Transverse colon (tissue), 4 donors: ENCODE results near the gene ALOXE3. TPM values are rescaled to one million over a fixed set of nuclear protein-coding genes. Genes with fewer than 3 reads are reported as not detected.

ENCODE experiments used
- DNase-seq: peaks from one replicate; pipeline ENCODE4 v3.0.0-alpha.2; 2019
- H3K27ac ChIP-seq, 4 donors: fragments of 200-600 bp; sonication (generic); 2 replicates each; pipeline ENCODE4 v1.5.1; 2016 to 2018; ENCODE audit warnings: inconsistent platforms in 4 of 4
- H3K27me3 ChIP-seq: fragments of 200-600 bp; sonication (generic); 2 replicates; pipeline ENCODE4 v1.5.1; 2017; ENCODE audit warnings: inconsistent platforms
- H3K36me3 ChIP-seq, 4 donors: fragments of 200-600 bp; sonication (generic); 2 replicates each; pipeline ENCODE4 v1.5.1; 2017 to 2019; ENCODE audit warnings: inconsistent platforms in 4 of 4
- H3K4me1 ChIP-seq, 4 donors: fragments of 200-600 bp; sonication (generic); 2 replicates each; pipeline ENCODE4 v1.5.1; 2017 to 2020; ENCODE audit warnings: inconsistent platforms in 4 of 4
- H3K4me3 ChIP-seq, 4 donors: fragments of 200-600 bp; sonication (generic); 1 replicate in 1 of 4; 2 replicates in 3 of 4; pipeline versions ENCODE4 v1.5.1 to v1.6.1; 2017 to 2019; ENCODE audit warnings: inconsistent platforms in 4 of 4
- H3K9me3 ChIP-seq, 2 donors: fragments of 200-600 bp; sonication (generic); 2 replicates each; pipeline ENCODE4 v1.5.1; 2017 to 2019; ENCODE audit warnings: inconsistent platforms in 2 of 2
- CTCF ChIP-seq, 5 experiments: fragments of 200-600 bp in 3 of 5; fragments of 450-650 bp in 2 of 5; sonication (generic) in 3 of 5; IDR thresholded peaks; 1 replicate in 2 of 5; 2 replicates in 3 of 5; pipeline ENCODE4 v1.5.1; 2016 to 2017; ENCODE audit warnings: antibody characterized with exemption in 5 of 5, inconsistent platforms in 3 of 5, mild to moderate bottlenecking in 2 of 5, moderate library complexity in 1 of 5
- EP300 ChIP-seq: sonication (generic); formaldehyde crosslinking; IDR thresholded peaks from one replicate; pipeline ENCODE4 v1.6.1; 2017; ENCODE audit warnings: antibody characterized with exemption, low read depth
- POLR2A ChIP-seq: fragments of 450-650 bp; IDR thresholded peaks from one replicate; pipeline ENCODE4 v1.6.1; 2016; ENCODE audit warnings: antibody characterized with exemption, mild to moderate bottlenecking, moderate library complexity
- POLR2AphosphoS5 ChIP-seq, 3 donors: sonication (generic); formaldehyde crosslinking; IDR thresholded peaks; one replicate each; pipeline ENCODE4 v1.6.1; 2016; ENCODE audit warnings: antibody characterized with exemption in 3 of 3
- WGBS, 2 donors: methylation state at CpG; one replicate each; pipeline ENCODE4 v1.1.5; 2018; ENCODE audit warnings: low coverage in 1 of 2; 5-methylcytosine and 5-hydroxymethylcytosine counted together
- in situ Hi-C, 4 donors: fragments of 200-750 bp; cut with MboI; loops; one replicate each; pipeline versions ENCODE4 v1.15.0 to v1.15.1; 2017; ENCODE audit warnings: low sequenced_read_pairs in 3 of 4, low pct_ligation_motif_present in 1 of 4, low pct_unique_long_range_greater_than_20kb in 1 of 4
- intact Hi-C: fragments of 100-400 bp; cut with DNase I; formaldehyde crosslinking; loops from one replicate; pipeline ENCODE4 v1.15.1; 2023; ENCODE audit warnings: low total_unique reads
- total RNA-seq, 4 donors: library from RNA; depleted of rRNA; stranded (reverse); fragments of >200 nt; gene quantifications; one replicate each; pipeline ENCODE4 v1.1.0, GENCODE V29; 2016

ALOXE3 gene
- total RNA-seq, 4 donors from 2014 or later, result 0.79 TPM; not detected in 3

- TF ChIP-seq CTCF (IDR thresholded peaks at IDR 0.05), result no peak
- TF ChIP-seq POLR2A, result no peak
- no peak for TF ChIP-seq POLR2AphosphoS5 (IDR thresholded peaks at IDR 0.05)
- no peak for TF ChIP-seq EP300
- H3K4me1 ChIP-seq, result peaks cover 7 to 27% (median 19%) of the 10 kb centered on the region in 4 donors
- H3K27me3 ChIP-seq, result no peaks in the 10 kb centered on the region
- in situ Hi-C loops (loop anchor here in 1 of 4 donors (25.0 kb wide), 1 partner anchor 901 kb away; the partner anchor contains the start of genes DVL2, GABARAP and PHF23), intact Hi-C loops (no loop called here)
- peak overlapping the region in 2 of 4 donors; percentile 19 to 32 for H3K4me3 ChIP-seq
- peaks cover 0 to 31% (median 14%) of the 10 kb centered on the region in 4 donors for H3K36me3 ChIP-seq
- H3K9me3 ChIP-seq, result no peaks in the 10 kb centered on the region
- DNase-seq, result no peak
- 27 to 68% methylated on average over 6 to 21 of the region's 21 CpGs for WGBS, 2 donors
- H3K27ac ChIP-seq, result peak overlapping the region; percentile 86 to 93 (median 90)
These were observed 19.5 kb upstream of the ALOXE3 start for GRCh38 chr17:8137645-8138373.

- in situ Hi-C loops (loop anchor here in 1 of 4 donors (25.0 kb wide), 1 partner anchor 897 kb away; the partner anchor contains the start of genes DVL2, GABARAP and PHF23), intact Hi-C loops (no loop called here)
- H3K27me3 ChIP-seq, result peaks cover 29% of the 10 kb centered on the region
- no peak for DNase-seq
- H3K4me1 ChIP-seq, result peaks cover 0 to 15% (median 13%) of the 10 kb centered on the region in 4 donors
- no peak overlapping the region for H3K27ac ChIP-seq
- H3K4me3 ChIP-seq, result no peak overlapping the region
- WGBS, 2 donors, result 83 to 86% methylated on average over 2 to 4 of the region's 4 CpGs
- no peaks in the 10 kb centered on the region for H3K9me3 ChIP-seq
- TF ChIP-seq EP300 (no peak), CTCF (IDR thresholded peaks at IDR 0.05) (no peak), POLR2AphosphoS5 (IDR thresholded peaks at IDR 0.05) (no peak), POLR2A (no peak)
- no peaks in the 10 kb centered on the region for H3K36me3 ChIP-seq
These were observed 15.6 kb upstream of the ALOXE3 start for GRCh38 chr17:8133941-8134340.

- Histone ChIP-seq H3K9me3 (no peaks in the 10 kb centered on the region), H3K4me3 (no peak overlapping the region), H3K27me3 (peaks cover 35% of the 10 kb centered on the region), H3K27ac (no peak overlapping the region), H3K4me1 (peaks cover 0 to 10% (median 9%) of the 10 kb centered on the region in 4 donors), H3K36me3 (no peaks in the 10 kb centered on the region)
- TF ChIP-seq POLR2A (no peak), POLR2AphosphoS5 (IDR thresholded peaks at IDR 0.05) (no peak), CTCF (IDR thresholded peaks at IDR 0.05) (no peak), EP300 (no peak)
- WGBS, 2 donors, result 75% methylated on average over 12 of the region's 12 CpGs; no CpG with 5 or more reads in 1 of the 2 donors
- intact Hi-C loops (no loop called here), in situ Hi-C loops (loop anchor here in 1 of 4 donors (25.0 kb wide), 1 partner anchor 896 kb away; the partner anchor contains the start of genes DVL2, GABARAP and PHF23)
- DNase-seq, result no peak
These were observed 15.1 kb upstream of the ALOXE3 start for GRCh38 chr17:8133399-8133798.

- no peak overlapping the region for H3K27ac ChIP-seq
- peaks cover 0 to 6% (median 5%) of the 10 kb centered on the region in 4 donors for H3K4me1 ChIP-seq
- TF ChIP-seq POLR2A (no peak), EP300 (no peak), CTCF (IDR thresholded peaks at IDR 0.05) (no peak), POLR2AphosphoS5 (IDR thresholded peaks at IDR 0.05) (no peak)
- no peaks in the 10 kb centered on the region for H3K9me3 ChIP-seq
- intact Hi-C loops, result no loop called here
- no peaks in the 10 kb centered on the region for H3K36me3 ChIP-seq
- WGBS, 2 donors, result 63 to 72% methylated on average over 2 to 3 of the region's 3 CpGs
- no peak for DNase-seq
- in situ Hi-C loops, result loop anchor here in 1 of 4 donors (25.0 kb wide), 1 partner anchor 895 kb away; the partner anchor contains the start of genes DVL2, GABARAP and PHF23
- H3K4me3 ChIP-seq, result no peak overlapping the region
- peaks cover 48% of the 10 kb centered on the region for H3K27me3 ChIP-seq
These were observed 13.6 kb upstream of the ALOXE3 start for GRCh38 chr17:8131844-8132441.
